Measurements from ENCODE around the gene PUM2.

- TF ChIP-seq GATA2 (IDR thresholded peaks at IDR 0.05; ENCODE audit: low read depth, low read length) (no peak), GATA3 (IDR thresholded peaks at IDR 0.05; ENCODE audit: low read depth, low read length) (no peak)
These were observed 467 bp downstream of the PUM2 start for GRCh38 chr2:20350041-20350712.
